Spinal cord (tissue), 10 donors: ENCODE measurements around the gene TRIM54. TPM values are rescaled to one million over a fixed set of nuclear protein-coding genes. Genes with fewer than 3 reads are reported as not detected.

Experiments
- DNase-seq, 6 donors: peaks; one replicate each; pipeline versions ENCODE4 v3.0.0 to v3.0.0-alpha.2; 2013 to 2015; ENCODE audit warnings: low spot score in 6 of 6, low read depth in 4 of 6
- H3K27ac ChIP-seq: one replicate; pipeline ENCODE4 v1.5.1; 2013; ENCODE audit warnings: low read depth, low read length, control low read depth
- H3K27me3 ChIP-seq: one replicate; pipeline ENCODE4 v1.6.1; 2013; ENCODE audit warnings: low read length; ENCODE audit not compliant: control insufficient read depth, insufficient read depth
- H3K36me3 ChIP-seq: one replicate; pipeline ENCODE4 v1.6.1; 2013; ENCODE audit warnings: low read length; ENCODE audit not compliant: control insufficient read depth, insufficient read depth
- H3K4me1 ChIP-seq: one replicate; pipeline ENCODE4 v1.6.1; 2013; ENCODE audit warnings: low read length; ENCODE audit not compliant: control insufficient read depth, insufficient read depth
- H3K4me3 ChIP-seq: one replicate; pipeline ENCODE4 v1.5.1; 2013; ENCODE audit warnings: low read depth, low read length, control low read depth
- H3K9me3 ChIP-seq: one replicate; pipeline ENCODE4 v1.6.1; 2013; ENCODE audit warnings: low read length; ENCODE audit not compliant: control insufficient read depth, insufficient read depth
- WGBS: methylation state at CpG from one replicate; pipeline ENCODE4 v1.1.5; 2013; ENCODE audit warnings: missing lambda C conversion rate; ENCODE audit not compliant: insufficient coverage; 5-methylcytosine and 5-hydroxymethylcytosine counted together
- polyA plus RNA-seq, 2 donors: library from polyadenylated mRNA; unstranded; fragments of 120-200 nt; gene quantifications; one replicate each; pipeline ENCODE4 v1.2.1, GENCODE V29; 2013; ENCODE audit not compliant: insufficient read length in 2 of 2
- total RNA-seq, 2 donors: library from RNA; depleted of rRNA in 1 of 2; stranded (reverse); fragments of 120-200 nt in 1 of 2; fragments of >200 nt in 1 of 2; gene quantifications; one replicate each; pipeline versions ENCODE4 v1.2.3 to v1.2.4, GENCODE V29; 2013 to 2014
- donor health status: healthy.

Gene TRIM54
- total and polyA plus RNA-seq, 4 donors, result 0.17 to 1.6 (median 0.77) TPM

DNA sequence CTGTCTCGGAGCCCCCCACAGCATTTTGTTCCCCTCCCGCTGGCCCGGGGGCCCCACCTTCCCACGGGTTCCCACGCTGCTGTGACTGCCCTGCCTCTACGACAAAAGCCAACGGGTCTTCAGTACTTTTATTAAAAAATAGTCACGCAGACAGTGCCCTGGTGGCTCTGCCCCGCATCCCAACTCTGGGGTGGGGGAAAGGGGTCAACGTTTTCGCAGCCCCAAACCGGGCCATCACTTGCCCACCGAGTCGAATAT, 25.0 kb downstream of the TRIM54 start:
- peaks cover 41% of the 10 kb centered on the region for H3K27me3 ChIP-seq
- DNase-seq, result no peak
- no peaks in the 10 kb centered on the region for H3K9me3 ChIP-seq
- 13% methylated on average over 12 of the region's 14 CpGs for WGBS
- H3K36me3 ChIP-seq, result peaks cover 22% of the 10 kb centered on the region
- H3K4me3 ChIP-seq, result no peak overlapping the region
- H3K27ac ChIP-seq, result no peak overlapping the region
- H3K4me1 ChIP-seq, result peaks cover 31% of the 10 kb centered on the region

DNA sequence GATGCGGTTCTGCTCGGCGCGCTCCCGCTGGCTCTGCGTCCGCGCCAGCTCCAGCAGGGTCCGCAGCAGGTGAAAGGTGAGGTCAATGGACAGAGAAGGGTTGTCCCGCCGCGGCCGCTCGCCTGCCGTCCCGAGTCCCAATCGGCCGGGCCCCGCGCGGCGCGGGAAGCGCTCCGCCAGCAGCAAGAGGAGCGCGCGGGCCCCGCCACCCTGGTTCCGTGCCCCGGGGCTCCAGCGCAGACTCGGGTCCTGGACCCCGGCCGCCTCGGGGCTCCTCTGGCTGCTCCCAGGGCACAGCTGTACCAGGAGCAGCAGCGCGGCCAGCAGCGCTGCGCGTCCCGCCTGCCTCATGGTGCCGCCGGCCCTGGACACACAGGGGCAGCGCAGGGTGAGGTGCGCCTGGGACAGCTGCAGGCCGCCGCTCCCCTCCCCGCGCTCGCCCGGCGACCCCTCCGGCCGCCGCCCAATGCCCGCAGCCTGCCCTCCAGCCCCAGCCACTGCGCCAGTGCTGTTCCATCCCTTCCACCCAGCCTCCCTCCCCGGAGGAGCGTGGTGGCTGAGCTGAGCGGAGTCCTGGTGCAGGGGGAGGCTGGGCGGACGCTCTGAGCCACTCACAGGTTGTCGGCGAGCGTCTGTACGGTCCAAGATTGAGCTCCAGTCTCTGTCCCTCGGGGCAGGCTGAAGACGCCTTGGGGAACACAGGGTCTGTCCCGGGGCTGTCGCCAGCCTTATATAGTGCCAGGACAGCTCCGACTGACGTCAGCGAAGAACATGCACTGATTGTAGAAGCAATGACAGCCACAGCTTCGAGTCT, 25.5 kb downstream of the TRIM54 start:
- peak in 2 of 6 donors; percentile 35 to 37 for DNase-seq
- H3K4me1 ChIP-seq, result peaks cover 31% of the 10 kb centered on the region
- H3K4me3 ChIP-seq, result peak overlapping the region; percentile 5
- peaks cover 41% of the 10 kb centered on the region for H3K27me3 ChIP-seq
- peaks cover 23% of the 10 kb centered on the region for H3K36me3 ChIP-seq
- WGBS, result 4% methylated on average over 74 of the region's 75 CpGs
- no peak overlapping the region for H3K27ac ChIP-seq
- no peaks in the 10 kb centered on the region for H3K9me3 ChIP-seq

DNA sequence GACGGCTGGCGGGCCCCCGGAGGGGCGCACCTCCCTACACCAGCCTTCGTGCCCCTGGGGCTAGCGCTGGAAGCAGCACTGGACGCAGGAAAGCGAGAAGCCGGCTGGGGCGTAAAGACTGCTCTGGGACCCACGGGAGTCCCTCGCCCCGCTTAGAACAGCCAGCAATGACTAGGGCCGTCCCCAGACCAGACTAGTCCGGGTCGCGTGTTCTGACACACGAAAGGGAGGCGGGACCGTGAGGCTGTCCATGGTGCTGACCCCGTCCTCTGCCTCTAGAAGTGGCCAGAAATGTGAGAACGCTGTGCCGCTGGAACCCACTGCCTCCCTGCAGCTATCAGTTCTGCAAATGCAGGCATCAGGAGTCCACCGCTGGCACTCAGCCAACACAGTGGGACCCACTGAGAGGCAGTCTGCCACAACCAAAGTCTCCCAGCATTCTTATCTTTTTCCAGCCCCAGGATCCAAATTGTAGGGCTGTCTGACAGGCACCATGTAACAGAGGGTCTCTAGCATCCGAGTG, 26.2 kb downstream of the TRIM54 start, which contains the start of gene UCN:
UCN (minus strand) TSS at position 87 of the 523 bp plus-strand sequence. CDS start 550 bp downstream, outside the sequence.
- peak in 2 of 6 donors; percentile 63 to 68 for DNase-seq
- WGBS, result 19% methylated on average over 25 of the region's 25 CpGs
- no peak within 1 kb of the TSS for H3K27ac ChIP-seq
- no peaks in the 10 kb centered on the region for H3K9me3 ChIP-seq
- H3K4me3 ChIP-seq, result peak within 1 kb of the TSS; percentile 5
- H3K4me1 ChIP-seq, result peaks cover 26% of the 10 kb centered on the region
- peaks cover 23% of the 10 kb centered on the region for H3K36me3 ChIP-seq
- H3K27me3 ChIP-seq, result peaks cover 41% of the 10 kb centered on the region

DNA sequence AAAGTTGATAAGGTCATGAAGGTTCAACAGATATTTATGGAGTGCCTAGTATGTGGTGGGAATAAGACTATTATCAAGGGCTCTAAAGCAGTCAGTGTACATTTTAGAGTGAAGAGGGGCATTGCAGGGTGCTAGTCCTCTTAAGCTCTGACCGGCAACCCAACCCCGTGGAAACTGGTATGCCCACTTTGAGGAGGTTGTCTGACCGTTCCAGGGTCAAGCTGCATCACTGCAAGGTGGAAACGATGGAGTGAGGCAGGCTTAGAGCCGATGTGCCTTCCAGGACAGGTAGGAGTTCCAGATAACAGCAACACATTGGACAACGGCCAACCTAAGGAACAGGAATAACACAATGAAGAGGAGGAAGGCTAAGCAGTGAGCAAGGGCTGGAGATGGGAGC, 27.4 kb downstream of the TRIM54 start:
- H3K27me3 ChIP-seq, result peaks cover 40% of the 10 kb centered on the region
- peaks cover 26% of the 10 kb centered on the region for H3K4me1 ChIP-seq
- WGBS, result 95% methylated on average over 6 of the region's 6 CpGs
- DNase-seq, result no peak
- no peak overlapping the region for H3K4me3 ChIP-seq
- peaks cover 24% of the 10 kb centered on the region for H3K36me3 ChIP-seq
- H3K27ac ChIP-seq, result no peak overlapping the region
- no peaks in the 10 kb centered on the region for H3K9me3 ChIP-seq

DNA sequence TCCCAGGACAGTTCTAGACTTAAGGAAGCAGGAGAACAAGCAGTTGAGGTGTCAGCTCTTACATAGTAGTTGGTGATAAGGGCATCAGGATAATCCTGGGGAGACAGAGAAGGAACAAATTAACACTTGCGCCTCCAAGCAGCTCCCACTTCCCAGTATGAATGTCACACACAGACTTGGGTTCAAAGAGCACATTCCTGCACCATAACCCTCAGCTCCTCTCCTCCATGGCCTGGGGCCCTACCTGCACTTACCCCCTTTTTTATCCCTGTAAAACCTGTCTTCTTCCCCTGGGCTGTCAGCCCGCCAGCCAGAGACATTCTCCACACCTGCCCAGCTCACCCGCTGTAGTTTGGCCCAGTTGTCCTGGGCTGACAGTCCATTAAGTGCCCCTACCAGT, 29.9 kb downstream of the TRIM54 start:
- WGBS, result 95% methylated on average over 3 of the region's 3 CpGs
- no peak overlapping the region for H3K27ac ChIP-seq
- H3K27me3 ChIP-seq, result peaks cover 15% of the 10 kb centered on the region
- no peak overlapping the region for H3K4me3 ChIP-seq
- H3K9me3 ChIP-seq, result no peaks in the 10 kb centered on the region
- peaks cover 38% of the 10 kb centered on the region for H3K36me3 ChIP-seq
- peaks cover 13% of the 10 kb centered on the region for H3K4me1 ChIP-seq
- DNase-seq, result no peak

DNA sequence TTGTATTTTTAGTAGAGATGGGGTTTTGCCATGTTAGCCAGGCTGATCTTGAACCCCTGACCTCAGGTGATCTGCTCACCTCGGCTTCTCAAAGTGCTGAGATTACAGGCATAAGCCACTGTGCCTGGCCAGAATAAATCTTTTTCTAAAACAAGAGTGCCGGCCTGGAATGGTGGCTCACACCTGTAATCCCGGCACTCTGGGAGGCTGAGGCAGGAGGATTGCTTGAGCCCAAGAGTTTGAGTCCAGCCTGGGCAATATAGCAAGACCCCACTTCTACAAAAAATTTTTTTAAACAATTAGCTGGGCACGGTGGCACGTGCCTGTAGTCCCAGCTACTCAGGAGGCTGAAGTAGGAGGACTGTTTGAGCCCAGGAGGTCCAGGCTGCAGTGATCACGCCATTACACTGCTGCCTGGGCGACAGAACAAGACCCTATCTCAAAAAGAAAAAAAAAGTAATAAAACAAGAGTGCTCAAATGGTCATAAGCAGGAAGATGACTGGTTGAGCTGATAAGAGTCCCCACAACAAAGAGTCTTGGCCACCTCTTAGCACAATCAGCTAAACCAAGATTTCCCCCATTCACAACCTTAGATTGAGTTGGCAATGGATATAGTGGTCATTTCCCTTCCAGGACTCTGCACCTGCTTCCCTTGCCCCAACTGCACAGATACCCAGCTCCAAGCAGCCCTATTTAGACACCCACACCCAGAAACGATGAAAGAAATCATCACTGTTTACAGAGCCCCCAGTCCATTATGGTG, 31.8 kb downstream of the TRIM54 start:
- no peaks in the 10 kb centered on the region for H3K4me1 ChIP-seq
- H3K27ac ChIP-seq, result no peak overlapping the region
- no peaks in the 10 kb centered on the region for H3K27me3 ChIP-seq
- WGBS, result 100% methylated on average over 1 of the region's 8 CpGs
- H3K36me3 ChIP-seq, result peaks cover 32% of the 10 kb centered on the region
- no peak for DNase-seq
- no peak overlapping the region for H3K4me3 ChIP-seq
- no peaks in the 10 kb centered on the region for H3K9me3 ChIP-seq

DNA sequence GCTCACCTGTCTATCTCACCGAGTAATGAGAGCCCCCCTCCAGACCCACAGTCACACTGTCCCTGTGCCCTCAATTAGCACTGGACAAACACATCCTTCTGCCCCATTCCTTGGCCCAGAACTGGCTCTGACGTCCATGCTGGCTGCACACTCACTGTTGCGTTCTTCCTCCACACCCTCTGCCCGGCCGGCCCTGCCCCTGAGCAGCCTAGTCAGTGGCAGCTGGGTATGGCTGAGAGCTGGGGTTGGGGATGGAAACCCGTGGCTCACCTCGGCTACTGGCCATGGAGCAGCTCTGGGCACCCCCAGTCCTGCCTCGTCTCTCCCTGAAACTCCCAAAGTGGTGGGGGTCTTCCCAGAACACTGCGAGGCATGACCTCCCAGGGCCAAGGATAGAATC, 32.5 kb downstream of the TRIM54 start:
- DNase-seq, result no peak
- Histone ChIP-seq H3K36me3 (peaks cover 30% of the 10 kb centered on the region), H3K27me3 (no peaks in the 10 kb centered on the region), H3K4me3 (no peak overlapping the region), H3K27ac (no peak overlapping the region), H3K4me1 (no peaks in the 10 kb centered on the region), H3K9me3 (no peaks in the 10 kb centered on the region)
- WGBS, result 90% methylated on average over 7 of the region's 9 CpGs

DNA sequence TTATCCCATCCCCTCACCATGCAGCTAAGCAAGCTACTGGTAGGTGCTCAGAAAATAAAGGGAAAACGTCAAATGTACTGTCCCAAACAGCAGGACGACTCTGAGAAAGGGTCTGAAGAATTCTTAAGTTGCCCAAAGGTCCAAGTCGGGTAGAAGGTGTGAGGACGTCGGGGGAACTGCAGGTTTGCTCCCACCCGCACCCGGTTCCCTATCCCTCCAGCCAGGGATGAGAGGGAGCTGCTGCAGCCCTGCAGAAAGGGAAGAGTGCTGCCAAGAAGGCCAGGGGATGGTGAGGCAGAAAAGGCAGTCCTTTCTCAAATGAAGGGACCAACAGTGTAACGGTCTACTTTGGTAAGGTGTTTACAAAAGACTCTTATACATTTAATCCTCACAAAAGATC, 32.9 kb downstream of the TRIM54 start:
- Histone ChIP-seq H3K27ac (no peak overlapping the region), H3K27me3 (no peaks in the 10 kb centered on the region), H3K4me1 (no peaks in the 10 kb centered on the region), H3K9me3 (no peaks in the 10 kb centered on the region), H3K4me3 (no peak overlapping the region), H3K36me3 (peaks cover 34% of the 10 kb centered on the region)
- WGBS, result 71% methylated on average over 4 of the region's 8 CpGs
- no peak for DNase-seq

DNA sequence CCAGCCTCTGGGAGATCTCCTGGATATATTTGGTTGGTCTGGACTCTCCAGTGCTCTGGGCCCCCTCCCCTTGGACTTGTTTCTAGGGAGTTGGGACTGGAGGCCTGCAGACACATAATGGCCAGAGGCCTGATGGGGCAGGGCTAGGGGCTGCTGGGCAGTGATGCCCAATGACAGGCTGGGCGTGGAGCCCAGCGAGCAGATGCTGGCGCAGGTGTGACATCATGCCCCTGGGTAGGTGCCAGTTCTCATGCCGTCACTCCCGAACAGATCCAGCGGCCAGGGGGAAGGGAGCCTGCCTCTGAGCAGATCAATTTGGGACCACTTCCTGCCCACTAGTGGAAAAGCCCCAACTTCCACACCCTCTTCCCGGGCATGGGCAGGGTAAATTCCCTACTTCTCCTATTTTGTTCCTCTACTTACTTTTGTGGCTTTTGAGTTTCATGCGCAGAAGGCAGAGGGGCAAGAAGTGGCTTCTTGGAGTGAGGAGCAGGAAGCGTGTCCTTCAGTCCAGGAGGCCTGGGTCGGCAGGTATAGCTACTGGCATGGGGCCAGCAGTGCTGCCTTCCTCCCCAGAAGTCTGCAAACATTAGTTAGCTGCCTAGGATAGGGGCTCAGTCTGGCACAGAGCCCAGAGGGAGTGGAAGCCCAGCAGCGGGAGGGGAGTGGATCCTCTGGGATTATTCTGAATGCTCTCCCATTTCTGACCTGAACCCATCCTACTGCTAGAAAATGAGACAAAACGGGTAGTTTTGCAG, 34.6 kb downstream of the TRIM54 start:
- Histone ChIP-seq H3K27me3 (no peaks in the 10 kb centered on the region), H3K4me1 (no peaks in the 10 kb centered on the region), H3K9me3 (no peaks in the 10 kb centered on the region), H3K27ac (no peak overlapping the region), H3K4me3 (no peak overlapping the region), H3K36me3 (peaks cover 26% of the 10 kb centered on the region)
- WGBS, result 81% methylated on average over 11 of the region's 12 CpGs
- DNase-seq, result peak in 1 of 6 donors; percentile 26
